H1 (cell line): ENCODE results near the gene TAF4. TPM values are rescaled to one million over a fixed set of nuclear protein-coding genes. Genes with fewer than 3 reads are reported as not detected.

ENCODE experiments used
- CTCF ChIA-PET: fragments of 300-600 bp; sonication (Branson Sonifier 250); formaldehyde crosslinking; loops from one replicate; lab custom pipeline; 2021; ENCODE audit not compliant: partially characterized antibody; lab: Charles Lee
- POLR2A ChIA-PET: fragments of 300-600 bp; sonication (Branson Sonifier 250); formaldehyde crosslinking; loops from one replicate; lab custom pipeline; 2021; ENCODE audit warnings: inconsistent platforms; ENCODE audit not compliant: partially characterized antibody; lab: Charles Lee
- DNase-seq, 2 experiments: peaks; one replicate each; pipeline versions ENCODE4 v3.0.0 to v3.0.0-alpha.2; 2010 to 2022; ENCODE audit warnings: low spot score in 2 of 2, low read depth in 1 of 2, mixed read lengths in 1 of 2
- FAIRE-seq: peaks from 2 replicates; lab custom pipeline; 2011; peaks lifted over from hg19 to GRCh38; lab: Jason Lieb, UNC
- H2AFZ ChIP-seq: 2 replicates; pipeline ENCODE4 v1.8.1; 2012; ENCODE audit warnings: low read length, inconsistent platforms
- H2AK5ac ChIP-seq: 2 replicates; pipeline ENCODE4 v1.6.1; 2013; ENCODE audit warnings: low read depth, low read length
- H2BK120ac ChIP-seq: replicated peaks from 2 replicates; pipeline ENCODE3; 2013; ENCODE audit warnings: low read depth, low read length, inconsistent platforms
- H2BK12ac ChIP-seq: 2 replicates; pipeline ENCODE4 v1.6.1; 2013; ENCODE audit warnings: low read depth, low read length
- H2BK15ac ChIP-seq: 2 replicates; pipeline ENCODE4 v1.6.1; 2013; ENCODE audit warnings: low read length
- H2BK20ac ChIP-seq: 2 replicates; pipeline ENCODE4 v1.6.1; 2013; ENCODE audit warnings: low read length
- H2BK5ac ChIP-seq: 2 replicates; pipeline ENCODE4 v1.6.1; 2013; ENCODE audit warnings: low read depth, low read length
- H3K14ac ChIP-seq: 2 replicates; pipeline ENCODE4 v1.6.1; 2013; ENCODE audit warnings: inconsistent platforms; ENCODE audit not compliant: insufficient read length
- H3K18ac ChIP-seq: 2 replicates; pipeline ENCODE4 v1.6.1; 2013; ENCODE audit warnings: low read length; ENCODE audit errors: extremely low read depth
- H3K23ac ChIP-seq: 2 replicates; pipeline ENCODE4 v1.6.1; 2013; ENCODE audit warnings: inconsistent platforms; ENCODE audit not compliant: insufficient read length
- H3K23me2 ChIP-seq: 2 replicates; pipeline ENCODE4 v1.6.1; 2013; ENCODE audit warnings: low read depth, low read length
- H3K27ac ChIP-seq: 2 replicates; pipeline ENCODE4 v1.6.1; 2011; ENCODE audit warnings: low read depth, low read length, inconsistent platforms
- H3K27me3 ChIP-seq, 4 experiments: replicated peaks in 1 of 4; 1 replicate in 1 of 4; 2 replicates in 3 of 4; pipeline versions ENCODE4 v1.6.1 to v1.8.1; 2011 to 2013; ENCODE audit warnings: low read length in 3 of 4, mild to moderate bottlenecking in 3 of 4, inconsistent platforms in 2 of 4, mixed read lengths in 2 of 4, moderate library complexity in 1 of 4; ENCODE audit not compliant: control insufficient read depth in 3 of 4, insufficient read depth in 3 of 4; ENCODE audit errors: extremely low read depth in 1 of 4
- H3K36me3 ChIP-seq, 4 experiments: 2 replicates each; pipeline versions ENCODE4 v1.6.1 to v1.8.1; 2011 to 2013; ENCODE audit warnings: mild to moderate bottlenecking in 4 of 4, low read length in 3 of 4, moderate library complexity in 2 of 4, control low read depth in 1 of 4, inconsistent platforms in 1 of 4; ENCODE audit not compliant: insufficient read depth in 4 of 4, control insufficient read depth in 2 of 4
- H3K4ac ChIP-seq: replicated peaks from 2 replicates; pipeline ENCODE3; 2013; ENCODE audit warnings: low read length, low read depth, mixed read lengths, inconsistent platforms; ENCODE audit not compliant: insufficient read length
- H3K4me1 ChIP-seq, 4 experiments: replicated peaks in 1 of 4; 1 replicate in 1 of 4; 2 replicates in 3 of 4; pipeline versions ENCODE4 v1.6.1 to v1.8.1; 2011 to 2013; ENCODE audit warnings: low read length in 3 of 4, inconsistent platforms in 2 of 4, mixed read lengths in 1 of 4; ENCODE audit not compliant: insufficient read depth in 4 of 4, control insufficient read depth in 3 of 4
- H3K4me2 ChIP-seq, 2 experiments: 2 replicates each; pipeline versions ENCODE4 v1.6.1 to v1.8.1; 2011 to 2013; ENCODE audit warnings: low read depth in 2 of 2, low read length in 2 of 2, control low read depth in 1 of 2, inconsistent platforms in 1 of 2, mild to moderate bottlenecking in 1 of 2; ENCODE audit not compliant: insufficient read depth in 1 of 2
- H3K4me3 ChIP-seq, 4 experiments: fragments of 200-600, 300-600 bp in 1 of 4; sonication (generic), shearing (Covaris generic), sonication (Bioruptor Twin) in 1 of 4; 2 replicates each; pipeline versions ENCODE4 v1.5.1 to v1.8.1; 2011 to 2016; ENCODE audit warnings: low read length in 4 of 4, low read depth in 3 of 4, control low read depth in 2 of 4, inconsistent platforms in 2 of 4, mild to moderate bottlenecking in 2 of 4, mixed read lengths in 1 of 4, moderate library complexity in 1 of 4; ENCODE audit not compliant: insufficient read depth in 2 of 4; ENCODE audit errors: extremely low read depth in 1 of 4
- H3K56ac ChIP-seq: replicated peaks from 2 replicates; pipeline ENCODE3; 2013; ENCODE audit warnings: low read depth, mild to moderate bottlenecking, mixed read lengths, low read length, inconsistent platforms; ENCODE audit not compliant: insufficient read length
- H3K79me1 ChIP-seq: 2 replicates; pipeline ENCODE4 v1.6.1; 2013; ENCODE audit warnings: low read depth, low read length, control low read depth
- H3K79me2 ChIP-seq, 2 experiments: 2 replicates each; pipeline versions ENCODE4 v1.6.1 to v1.8.1; 2012 to 2013; ENCODE audit warnings: low read length in 2 of 2, mild to moderate bottlenecking in 2 of 2, inconsistent platforms in 1 of 2; ENCODE audit not compliant: insufficient read depth in 2 of 2, control insufficient read depth in 1 of 2
- H3K9ac ChIP-seq, 4 experiments: replicated peaks in 1 of 4; 1 replicate in 1 of 4; 2 replicates in 3 of 4; pipeline versions ENCODE4 v1.6.1 to v1.8.1; 2011 to 2013; ENCODE audit warnings: low read depth in 3 of 4, low read length in 3 of 4, control low read depth in 2 of 4, mild to moderate bottlenecking in 2 of 4, moderate library complexity in 2 of 4, inconsistent platforms in 1 of 4; ENCODE audit errors: extremely low read depth in 1 of 4
- H3K9me3 ChIP-seq, 2 experiments: 2 replicates each; pipeline versions ENCODE4 v1.6.1 to v1.8.1; 2012 to 2013; ENCODE audit warnings: mild to moderate bottlenecking in 2 of 2, moderate library complexity in 2 of 2, control low read depth in 1 of 2, inconsistent platforms in 1 of 2, low read depth in 1 of 2, low read length in 1 of 2, mixed read lengths in 1 of 2; ENCODE audit not compliant: insufficient read depth in 2 of 2
- H4K20me1 ChIP-seq, 2 experiments: replicated peaks in 1 of 2; 2 replicates each; pipeline versions ENCODE3 to v1.8.1; 2011 to 2013; ENCODE audit warnings: inconsistent platforms in 2 of 2, low read length in 2 of 2, mild to moderate bottlenecking in 1 of 2; ENCODE audit not compliant: insufficient read depth in 2 of 2, control insufficient read depth in 1 of 2
- H4K5ac ChIP-seq: 2 replicates; pipeline ENCODE4 v1.6.1; 2013; ENCODE audit warnings: low read length, low read depth, mixed read lengths, inconsistent platforms; ENCODE audit not compliant: insufficient read length
- H4K8ac ChIP-seq: 2 replicates; pipeline ENCODE4 v1.8.0; 2013; ENCODE audit warnings: mild to moderate bottlenecking, moderate library complexity, low read length, inconsistent platforms; ENCODE audit not compliant: insufficient read depth; ENCODE audit errors: extremely low read depth
- H4K91ac ChIP-seq: replicated peaks from 2 replicates; pipeline ENCODE3; 2013; ENCODE audit warnings: low read length, mixed read lengths, inconsistent platforms; ENCODE audit not compliant: insufficient read length
- CHD2 ChIP-seq: IDR thresholded peaks from 2 replicates; pipeline ENCODE4 v1.6.1; 2012; ENCODE audit warnings: low read length, improper control_type of control experiment
- HDAC2 ChIP-seq, 2 experiments: fragments of 300-600 bp in 1 of 2; sonication (generic) in 1 of 2; IDR thresholded peaks; 2 replicates each; pipeline ENCODE4 v1.6.1; 2011 to 2012; ENCODE audit warnings: low read depth in 2 of 2, low read length in 2 of 2, mild to moderate bottlenecking in 2 of 2, moderate library complexity in 2 of 2, borderline replicate concordance in 1 of 2, inconsistent platforms in 1 of 2
- JUND ChIP-seq: IDR thresholded peaks from 2 replicates; pipeline ENCODE4 v1.6.1; 2011; ENCODE audit warnings: mild to moderate bottlenecking, improper control_type of control experiment, low read length
- RBBP5 ChIP-seq: IDR thresholded peaks from 2 replicates; pipeline ENCODE4 v1.7.1; 2012; ENCODE audit warnings: low read depth, mild to moderate bottlenecking, inconsistent platforms, low read length, moderate library complexity, borderline replicate concordance
- TAF1 ChIP-seq: IDR thresholded peaks from 2 replicates; pipeline ENCODE4 v1.6.1; 2011; ENCODE audit warnings: mild to moderate bottlenecking, low read depth, low read length
- TAF7 ChIP-seq: optimal IDR thresholded peaks from 2 replicates; pipeline ENCODE3; 2011; ENCODE audit warnings: low read depth, mild to moderate bottlenecking, inconsistent platforms, low read length, moderate library complexity, borderline replicate concordance
- WGBS, 2 experiments: shearing (Covaris generic) in 1 of 2; methylation state at CpG; one replicate each; pipeline versions ENCODE4 v1.1.6 to v1.1.7; 2013 to 2015; ENCODE audit warnings: low lambda C conversion rate in 2 of 2, mixed read lengths in 2 of 2, inconsistent platforms in 1 of 2, low coverage in 1 of 2, missing lambda C conversion rate in 1 of 2; ENCODE audit not compliant: insufficient replicate concordance in 2 of 2, insufficient coverage in 1 of 2, insufficient read length in 1 of 2; ENCODE audit errors: extremely low coverage in 1 of 2, missing lambda C conversion rate in 1 of 2; 5-methylcytosine and 5-hydroxymethylcytosine counted together
- polyA plus RNA-seq, 7 experiments: library from polyadenylated mRNA; depleted of rRNA in 3 of 7; stranded (reverse) in 5 of 7; unstranded in 2 of 7; fragments of >200 nt in 5 of 7; fragments of 200-250 nt in 2 of 7; gene quantifications; 1 replicate in 5 of 7; 2 replicates in 1 of 7; 4 replicates in 1 of 7; pipeline versions ENCODE4 v1.2.1 to v1.2.3, GENCODE V29; 2011 to 2013; ENCODE audit warnings: missing spikeins in 2 of 7, mixed read lengths in 2 of 7
- total RNA-seq: library from RNA; stranded (reverse); fragmentation: NEBNext Ultra II Directional; extraction: Animal tissue kit (Norgen Biotek cat#: 25700); gene quantifications from 2 replicates; pipeline ENCODE4 v1.2.1, GENCODE V29; 2021

The TAF4 gene
- total and polyA plus RNA-seq, 2 of the 8 experiments (the other 6 are each of a cell fraction or from before 2014, with no cell fraction given): 16.0 to 30.1 TPM

- no peak overlapping the region for H3K4me3 ChIP-seq
- H2AK5ac ChIP-seq: no peak overlapping the region
- H3K4me1 ChIP-seq: peaks cover 0 to 2% (median 0%) of the 10 kb centered on the region in 4 experiments; a peak in 2 of 7 replicates
- H2AFZ ChIP-seq: no peak overlapping the region
- H3K79me1 ChIP-seq: peaks cover 4% of the 10 kb centered on the region; the same call in 1 of the 2 replicates
- H3K23me2 ChIP-seq: no peaks in the 10 kb centered on the region
- H3K4me2 ChIP-seq: no peak overlapping the region
- H2BK20ac ChIP-seq: no peak overlapping the region
- POLR2A ChIA-PET: no interaction called here
- no peak for DNase-seq
- no peak overlapping the region for H4K8ac ChIP-seq
- no peaks in the 10 kb centered on the region for H3K27me3 ChIP-seq
- H4K91ac ChIP-seq: no peak overlapping the region
- WGBS, 2 experiments: 92% methylated on average over 11 of the region's 15 CpGs; no CpG with 5 or more reads in 1 of the 2 experiments
- peaks cover 0 to 8% of the 10 kb centered on the region in 2 experiments; a peak in 1 of 4 replicates for H3K79me2 ChIP-seq
- H3K14ac ChIP-seq: no peak overlapping the region
- no peak overlapping the region for H3K4ac ChIP-seq
- no peak overlapping the region for H4K5ac ChIP-seq
- no peak overlapping the region for H3K56ac ChIP-seq
- TF ChIP-seq TAF1 (no peak), RBBP5 (no peak), TAF7 (no peak), CHD2 (no peak), HDAC2 (IDR thresholded peaks at IDR 0.05; ENCODE audit: borderline replicate concordance in 1 of 2, low read depth in 2 of 2, low read length in 2 of 2) (no peak), JUND (no peak)
- TF ChIP-seq, all 59 proteins: peak for 0
- peaks cover 16 to 43% (median 36%) of the 10 kb centered on the region in 4 experiments; a peak in 7 of 8 replicates for H3K36me3 ChIP-seq
- CTCF ChIA-PET: interaction anchor here (0.7 to 1.5 kb wide), 8 partner anchors 18 to 148 kb away, joined by 3 to 6 read pairs (median 3); no protein-coding TSS in a partner anchor
- H2BK5ac ChIP-seq: no peak overlapping the region
- peaks cover 6 to 20% of the 10 kb centered on the region in 2 experiments for H4K20me1 ChIP-seq
- no peak overlapping the region for H3K27ac ChIP-seq
- H2BK12ac ChIP-seq: no peak overlapping the region
- H3K9ac ChIP-seq: no peak overlapping the region
- no peak overlapping the region for H3K18ac ChIP-seq
- FAIRE-seq: no peak
- H2BK120ac ChIP-seq: no peak overlapping the region
- no peak overlapping the region for H2BK15ac ChIP-seq
- no peaks in the 10 kb centered on the region for H3K9me3 ChIP-seq
- no peak overlapping the region for H3K23ac ChIP-seq
Measured at GRCh38 chr20:62008643-62009183, 57.0 kb downstream of the TAF4 start.
